GM18511 (cell line): ENCODE results near the gene PTGER1.
"Not testable (repeated sequence)": the region's sequence is repeated elsewhere in the genome, so short reads cannot be mapped to it uniquely, and the experiment has no call there.

ENCODE experiments used
- ATAC-seq: cut with Tn5 transposase; IDR thresholded peaks from one replicate; pipeline ENCODE4 v1.9.1; 2021; ENCODE audit warnings: mild to moderate bottlenecking, moderate library complexity; ENCODE audit not compliant: unreplicated experiment

PTGER1 gene

DNA sequence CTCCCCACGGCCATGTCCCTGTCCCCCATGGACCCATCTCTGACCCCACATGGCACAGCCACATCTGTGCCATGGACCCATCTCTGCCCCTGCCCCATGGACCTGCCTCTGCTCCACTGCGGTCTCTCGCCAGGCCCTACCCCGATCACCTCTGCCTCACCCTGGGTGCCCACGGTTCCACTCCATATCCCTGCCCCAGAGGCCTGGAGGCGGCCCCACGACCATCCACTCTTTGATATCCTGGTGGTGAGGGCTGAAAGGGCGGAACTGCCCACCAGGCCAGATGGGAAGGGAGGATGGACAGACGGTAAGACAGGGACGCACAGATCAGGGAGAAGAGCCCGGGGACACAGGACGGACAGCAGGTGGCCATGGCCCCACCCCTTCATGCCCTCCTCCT is 327 bp downstream of the PTGER1 start:
- no peak for ATAC-seq

GRCh38 chr19:14473978-14474578 is 1.1 kb downstream of the PTGER1 start:
- no peak for ATAC-seq

DNA sequence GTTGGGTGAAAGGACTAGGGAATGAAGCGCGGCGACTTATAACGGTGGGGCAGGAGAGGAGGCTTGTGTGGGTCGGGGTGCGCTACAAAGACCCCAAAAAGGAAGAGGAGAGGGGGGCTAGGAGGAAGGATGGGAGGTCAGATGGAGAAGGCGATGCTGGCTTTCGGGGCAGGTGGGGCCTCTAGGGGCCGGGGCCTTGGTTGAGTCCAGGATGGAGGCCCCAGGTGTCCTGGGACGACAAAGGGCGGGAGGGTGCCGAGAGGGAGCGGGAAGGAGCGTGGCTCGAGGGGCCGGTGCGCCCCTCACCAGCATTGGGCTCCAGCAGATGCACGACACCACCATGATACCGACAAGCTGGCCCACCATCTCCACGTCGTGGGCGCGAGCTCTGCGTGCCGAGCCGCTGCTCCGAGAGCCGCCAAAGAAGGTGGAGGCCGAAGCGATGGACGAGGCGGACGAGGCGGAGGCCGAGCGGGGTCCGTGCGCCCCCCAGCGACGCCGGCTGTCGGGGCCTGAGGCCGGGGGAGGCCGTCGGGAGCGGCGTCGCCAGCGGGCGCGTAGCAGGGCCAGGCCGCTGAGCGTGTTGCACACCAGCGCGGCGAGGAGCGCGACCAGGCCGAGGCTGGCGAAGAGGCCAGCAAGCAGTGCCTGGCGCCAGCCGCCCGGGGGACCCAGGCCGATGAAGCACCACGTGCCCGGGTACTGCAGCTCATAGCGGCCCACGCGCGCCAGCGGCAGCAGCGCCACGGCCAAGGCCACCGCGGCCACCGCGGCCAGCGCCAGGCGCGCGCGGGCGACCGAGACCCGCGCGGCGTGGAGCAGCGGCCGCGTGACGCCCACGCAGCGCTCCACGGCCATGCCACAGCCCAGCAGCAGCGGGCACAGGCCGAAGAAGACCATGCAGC is 1.8 kb downstream of the PTGER1 start:
- ATAC-seq = no peak

DNA sequence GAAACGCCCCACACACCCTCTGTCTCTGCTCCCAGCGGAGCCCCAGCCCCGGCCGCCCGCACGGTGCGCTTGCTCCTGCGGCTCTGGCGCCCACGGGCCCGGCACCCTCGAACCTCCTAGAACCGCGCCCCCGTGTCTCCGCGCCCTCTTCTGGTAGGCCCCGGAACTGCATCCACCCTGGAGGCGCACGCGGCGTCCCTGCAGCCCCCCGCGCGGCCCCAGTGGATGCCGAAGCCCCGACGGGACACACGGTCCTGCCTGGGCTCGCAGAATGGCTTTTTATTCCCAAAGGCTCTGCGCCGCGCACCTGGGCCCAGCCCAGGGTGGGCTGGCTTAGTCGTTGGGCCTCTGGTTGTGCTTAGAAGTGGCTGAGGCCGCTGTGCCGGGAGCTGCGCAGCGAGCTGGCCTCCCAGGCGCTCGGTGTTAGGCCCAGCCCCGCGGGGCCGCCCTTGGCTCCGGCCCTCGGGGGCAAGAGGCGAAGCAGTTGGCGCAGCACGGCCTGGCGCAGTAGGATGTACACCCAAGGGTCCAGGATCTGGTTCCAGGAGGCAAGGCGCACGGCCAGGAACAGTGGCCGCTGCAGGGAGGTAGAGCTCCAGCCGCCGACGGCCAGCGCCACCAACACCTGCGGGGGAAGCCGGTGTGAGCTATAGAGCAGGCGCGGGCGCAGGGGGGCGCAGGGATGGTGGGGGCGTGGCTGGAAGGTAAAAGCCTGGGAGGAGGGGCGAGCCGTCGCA is 2.8 kb downstream of the PTGER1 start:
- no peak for ATAC-seq

DNA sequence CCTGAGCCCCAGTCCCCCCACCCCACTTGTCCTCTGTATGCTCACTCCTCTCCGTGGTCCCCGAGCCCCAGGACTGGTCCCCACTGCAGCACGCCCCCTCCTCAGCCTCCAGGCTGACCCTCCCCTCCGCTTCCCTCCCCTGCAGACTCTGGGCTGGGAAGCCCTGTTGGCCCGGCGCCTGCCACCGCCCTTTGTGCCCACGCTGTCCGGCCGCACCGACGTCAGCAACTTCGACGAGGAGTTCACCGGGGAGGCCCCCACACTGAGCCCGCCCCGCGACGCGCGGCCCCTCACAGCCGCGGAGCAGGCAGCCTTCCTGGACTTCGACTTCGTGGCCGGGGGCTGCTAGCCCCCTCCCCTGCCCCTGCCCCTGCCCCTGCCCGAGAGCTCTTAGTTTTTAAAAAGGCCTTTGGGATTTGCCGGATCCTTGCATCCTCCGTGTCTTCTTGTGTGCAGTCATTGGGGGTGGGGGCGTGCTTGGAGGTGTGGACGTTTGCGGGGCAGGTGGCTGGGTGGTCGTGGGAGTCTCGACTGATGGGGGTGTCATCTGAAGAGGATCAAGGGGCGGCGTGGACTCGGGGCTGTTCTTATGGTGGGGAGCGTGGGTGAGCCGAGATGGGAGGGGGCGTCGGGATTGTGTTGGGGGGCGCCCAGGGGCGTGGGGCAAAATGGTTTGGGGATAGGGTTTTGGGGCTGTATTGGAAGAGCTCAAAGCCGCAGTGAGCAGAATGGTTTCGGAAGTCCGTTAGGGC is 3.5 kb downstream of the PTGER1 start:
- ATAC-seq = no peak

DNA sequence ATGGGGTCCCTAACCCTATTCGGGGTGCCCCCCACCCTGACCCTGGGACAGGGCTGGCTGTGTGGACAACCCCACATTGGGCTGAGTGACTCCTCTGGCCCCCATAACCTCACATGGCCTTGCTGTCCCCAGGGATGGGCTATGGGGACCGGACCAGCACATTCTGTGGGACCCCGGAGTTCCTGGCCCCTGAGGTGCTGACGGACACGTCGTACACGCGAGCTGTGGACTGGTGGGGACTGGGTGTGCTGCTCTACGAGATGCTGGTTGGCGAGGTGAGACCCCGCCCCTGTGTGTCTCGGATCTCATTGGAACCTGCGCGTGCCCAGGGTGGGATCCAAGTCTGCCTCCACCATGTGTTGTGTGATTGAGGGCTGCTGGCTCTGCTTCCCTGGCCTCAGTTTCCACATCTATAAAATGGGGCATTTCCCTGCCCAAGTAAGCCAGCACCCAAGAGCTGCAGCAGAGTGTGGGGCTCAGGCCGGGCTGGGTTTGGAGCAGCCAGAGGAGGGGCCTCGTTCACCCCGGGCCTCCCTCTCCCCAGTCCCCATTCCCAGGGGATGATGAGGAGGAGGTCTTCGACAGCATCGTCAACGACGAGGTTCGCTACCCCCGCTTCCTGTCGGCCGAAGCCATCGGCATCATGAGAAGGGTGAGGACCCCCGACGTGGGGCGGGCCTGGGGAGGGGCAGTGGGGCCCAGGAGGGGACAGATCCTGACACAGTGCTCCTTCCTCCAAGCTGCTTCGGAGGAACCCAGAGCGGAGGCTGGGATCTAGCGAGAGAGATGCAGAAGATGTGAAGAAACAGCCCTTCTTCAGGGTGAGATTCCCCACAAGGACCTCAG is 4.9 kb downstream of the PTGER1 start:
- ATAC-seq = no peak

DNA sequence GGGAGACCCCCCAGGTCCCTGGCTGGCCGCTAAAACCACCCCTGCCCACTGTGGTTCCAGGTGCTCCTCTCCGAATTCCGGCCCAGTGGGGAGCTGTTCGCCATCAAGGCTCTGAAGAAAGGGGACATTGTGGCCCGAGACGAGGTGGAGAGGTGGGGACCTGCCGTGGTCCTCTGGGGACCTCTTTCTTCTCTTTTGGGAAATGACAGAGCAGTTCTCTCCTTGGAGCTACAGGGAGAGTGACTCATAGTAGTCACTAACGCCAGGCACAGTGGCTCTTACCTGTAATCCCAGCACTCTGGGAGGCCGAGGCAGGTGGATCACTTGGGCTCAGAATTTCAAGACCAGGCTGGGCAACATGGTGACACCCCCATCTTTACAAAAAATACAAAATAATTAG is 7.3 kb downstream of the PTGER1 start:
- no peak for ATAC-seq

GRCh38 chr19:14467391-14467790 is 7.8 kb downstream of the PTGER1 start:
- no peak for ATAC-seq

DNA sequence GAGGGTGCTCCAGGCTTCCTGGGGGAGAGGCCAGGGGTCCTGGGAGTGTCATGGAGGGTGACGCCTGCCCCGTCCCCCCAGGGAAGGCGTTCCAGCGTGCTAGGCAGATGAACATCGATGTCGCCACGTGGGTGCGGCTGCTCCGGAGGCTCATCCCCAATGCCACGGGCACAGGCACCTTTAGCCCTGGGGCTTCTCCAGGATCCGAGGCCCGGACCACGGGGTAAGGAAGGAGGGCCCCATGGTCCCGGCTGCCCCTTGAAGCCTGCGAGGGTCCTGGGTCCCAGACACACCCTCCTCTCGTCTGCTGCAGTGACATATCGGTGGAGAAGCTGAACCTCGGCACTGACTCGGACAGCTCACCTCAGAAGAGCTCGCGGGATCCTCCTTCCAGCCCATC is 11.4 kb downstream of the PTGER1 start:
- no peak for ATAC-seq

DNA sequence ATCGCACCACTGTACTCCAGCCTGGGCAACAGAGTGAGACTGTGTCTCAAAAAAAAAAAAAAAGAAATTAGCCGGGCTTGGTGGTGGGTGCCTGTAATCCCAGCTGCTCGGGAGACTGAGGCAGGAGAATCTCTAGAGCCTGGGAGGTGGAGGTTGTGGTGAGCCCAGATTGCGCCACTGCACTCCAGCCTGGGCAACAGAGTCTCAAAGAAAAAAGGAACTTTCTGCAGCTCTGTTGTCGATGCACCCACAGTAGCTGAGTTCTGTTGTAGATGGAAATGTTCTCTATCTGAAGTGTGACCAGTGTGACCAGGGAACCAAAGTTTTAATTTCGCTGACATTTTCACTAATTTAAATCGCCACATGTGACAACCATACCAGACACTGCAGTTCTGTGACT is 12.8 kb downstream of the PTGER1 start:
- ATAC-seq = not testable (repeated sequence)

GRCh38 chr19:14460935-14461334 is 14.2 kb downstream of the PTGER1 start:
- ATAC-seq = no peak

DNA sequence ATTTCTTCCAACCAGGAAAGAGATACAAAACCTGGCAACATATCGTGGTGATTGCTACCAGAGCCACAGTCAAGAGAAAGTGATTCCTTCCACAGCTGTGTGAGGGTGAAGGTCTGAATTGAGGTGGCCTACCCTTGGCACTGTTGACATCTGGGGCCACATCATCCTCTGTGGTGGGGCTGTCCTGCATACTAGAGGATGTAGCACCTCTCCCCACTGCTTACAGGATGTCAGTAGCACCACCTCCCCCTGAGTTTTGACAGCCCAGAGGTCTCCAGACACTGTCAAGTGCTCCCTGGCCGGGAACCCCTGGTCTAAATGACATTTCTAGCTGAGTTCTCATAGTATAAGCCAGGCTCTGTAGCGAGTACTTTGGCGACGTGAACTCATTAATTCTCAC is 15.5 kb downstream of the PTGER1 start:
- no peak for ATAC-seq

GRCh38 chr19:14452303-14452702 is 22.9 kb downstream of the PTGER1 start:
- not testable (repeated sequence) for ATAC-seq

GRCh38 chr19:14450876-14451275 is 24.3 kb downstream of the PTGER1 start:
- no peak for ATAC-seq

GRCh38 chr19:14450168-14450874 is 24.8 kb downstream of the PTGER1 start:
- ATAC-seq = no peak

DNA sequence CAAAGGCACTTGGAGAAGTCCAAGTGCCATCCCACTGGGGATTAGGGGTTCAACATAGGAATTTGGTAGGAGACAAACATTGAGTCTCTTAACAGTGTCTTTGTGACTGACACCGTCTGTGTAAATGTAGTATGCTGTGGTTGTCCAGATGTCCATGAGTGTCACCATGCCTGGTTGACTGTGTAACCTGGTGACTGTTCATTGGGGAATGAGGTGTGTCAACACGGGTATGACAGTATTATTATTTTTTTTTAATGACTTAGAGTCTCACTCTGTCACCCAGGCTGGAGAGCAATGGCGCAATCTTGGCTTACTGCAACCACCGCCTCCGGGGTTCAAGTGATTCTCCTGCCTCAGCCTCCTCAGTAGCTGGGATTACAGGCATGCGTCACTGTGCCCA is 25.8 kb downstream of the PTGER1 start:
- no peak for ATAC-seq

DNA sequence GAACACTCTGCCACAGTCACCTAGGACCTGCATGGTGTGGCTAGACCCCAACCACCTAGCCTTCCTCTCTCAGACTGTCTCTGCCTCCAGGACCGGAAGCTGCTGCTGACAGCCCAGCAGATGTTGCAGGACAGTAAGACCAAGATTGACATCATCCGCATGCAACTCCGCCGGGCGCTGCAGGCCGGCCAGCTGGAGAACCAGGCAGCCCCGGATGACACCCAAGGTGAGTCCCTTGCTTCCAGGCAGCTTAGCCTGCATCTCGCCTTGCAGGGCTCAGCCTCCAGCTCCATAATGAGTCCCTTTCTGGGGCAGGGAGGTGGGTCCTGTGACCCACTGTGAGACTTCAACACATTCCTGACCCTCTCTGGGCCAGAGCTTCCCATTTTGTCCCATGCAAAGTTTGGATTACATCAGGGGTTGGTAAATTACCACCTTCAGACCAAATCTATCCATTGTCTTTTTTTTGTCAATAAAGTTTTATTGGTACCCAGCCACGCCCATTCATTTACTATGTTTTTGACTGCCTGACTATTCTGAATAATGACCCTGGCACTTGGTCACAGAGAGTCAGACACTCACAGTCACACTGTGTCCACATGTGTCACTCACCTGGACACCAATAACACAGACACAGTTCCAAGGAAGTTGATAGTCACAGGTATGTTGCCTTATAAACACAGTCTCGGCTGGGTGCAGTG is 28.7 kb downstream of the PTGER1 start:
- ATAC-seq = no peak

DNA sequence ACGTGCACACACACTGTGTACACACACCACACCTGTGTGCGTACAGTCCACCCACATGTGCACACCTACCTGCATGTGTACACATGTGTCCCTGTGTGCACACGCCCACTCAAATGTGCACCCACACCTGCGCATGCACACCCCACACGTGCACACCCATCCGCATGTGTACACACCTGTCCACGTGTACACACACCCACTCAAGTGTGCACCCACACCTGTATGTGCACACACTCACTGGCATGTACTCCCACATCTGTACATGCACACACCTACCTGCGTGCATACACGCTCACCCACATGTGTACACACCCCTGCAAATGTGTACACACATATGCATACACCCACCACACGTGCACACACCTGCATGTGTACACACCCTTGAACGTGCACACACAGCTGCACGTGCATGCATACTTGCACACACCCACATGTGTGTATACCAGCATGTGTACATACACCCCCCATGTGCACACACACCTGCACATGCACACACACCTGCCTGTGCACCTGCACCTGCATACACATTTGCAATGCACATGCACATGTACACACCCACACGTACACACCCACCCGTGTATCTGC is 31.4 kb downstream of the PTGER1 start:
- no peak for ATAC-seq
